B cell (primary cell): ENCODE data around the gene GNA14. TPM values are rescaled to one million over a fixed set of nuclear protein-coding genes. Genes with fewer than 3 reads are reported as not detected.

Experiments
- ATAC-seq: fragments of 200-7000 bp; cut with Tn5 transposase; one replicate; pipeline ENCODE4 v1.10.0; 2021; ENCODE audit warnings: low read depth, mild to moderate bottlenecking, moderate number of reproducible peaks, moderate library complexity
- CTCF ChIA-PET: fragments of 350-600 bp; sonication (Branson Sonifier 250); formaldehyde crosslinking; loops from one replicate; lab custom pipeline; 2021; ENCODE audit warnings: antibody characterized with exemption, inconsistent platforms; lab: Charles Lee
- POLR2A ChIA-PET: fragments of 350-600 bp; sonication (Branson Sonifier 250); formaldehyde crosslinking; loops from one replicate; lab custom pipeline; 2021; ENCODE audit warnings: antibody characterized with exemption; lab: Charles Lee
- DNase-seq: peaks from one replicate; pipeline ENCODE4 v3.0.0; 2013
- H2AFZ ChIP-seq: 2 replicates; pipeline ENCODE4 v1.6.1; 2012; ENCODE audit warnings: mild to moderate bottlenecking, low read depth, low read length; ENCODE audit not compliant: insufficient read depth, poor library complexity, severe bottlenecking
- H3K27ac ChIP-seq, 2 donors: 1 replicate in 1 of 2; 2 replicates in 1 of 2; pipeline ENCODE4 v1.5.1; 2012 to 2013; ENCODE audit warnings: low read length in 2 of 2, mild to moderate bottlenecking in 2 of 2, moderate library complexity in 1 of 2
- H3K27me3 ChIP-seq, 4 experiments: fragments of 200-600 bp in 1 of 4; sonication (generic) in 1 of 4; replicated peaks in 1 of 4; 1 replicate in 2 of 4; 2 replicates in 2 of 4; pipeline versions ENCODE4 v1.6.1 to v1.7.0; 2013 to 2016; ENCODE audit warnings: low read length in 3 of 4, mild to moderate bottlenecking in 2 of 4, mixed read lengths in 1 of 4, moderate library complexity in 1 of 4; ENCODE audit not compliant: insufficient read depth in 4 of 4, control insufficient read depth in 3 of 4; ENCODE audit errors: control extremely low read depth in 1 of 4
- H3K36me3 ChIP-seq, 2 experiments: replicated peaks in 1 of 2; 1 replicate in 1 of 2; 2 replicates in 1 of 2; pipeline versions ENCODE4 v1.6.1 to v1.7.1; 2013; ENCODE audit warnings: low read length in 1 of 2; ENCODE audit not compliant: insufficient read depth in 2 of 2, control insufficient read depth in 1 of 2; ENCODE audit errors: control extremely low read depth in 1 of 2, extremely low read depth in 1 of 2
- H3K4me1 ChIP-seq, 2 donors: fragments of 200-600 bp in 1 of 2; sonication (generic) in 1 of 2; 1 replicate in 1 of 2; 2 replicates in 1 of 2; pipeline versions ENCODE4 v1.5.1 to v1.6.1; 2013 to 2017; ENCODE audit warnings: low read length in 2 of 2; ENCODE audit not compliant: control insufficient read depth in 2 of 2, insufficient read depth in 2 of 2
- H3K4me2 ChIP-seq: replicated peaks from 2 replicates; pipeline ENCODE3; 2012; ENCODE audit warnings: mild to moderate bottlenecking, low read depth, low read length; ENCODE audit not compliant: poor library complexity, severe bottlenecking
- H3K4me3 ChIP-seq, 5 experiments: fragments of 200-600 bp in 1 of 5; sonication (generic) in 1 of 5; 1 replicate in 3 of 5; 2 replicates in 2 of 5; pipeline versions ENCODE4 v1.5.1 to v1.7.0; 2011 to 2016; ENCODE audit warnings: low read length in 4 of 5, mild to moderate bottlenecking in 4 of 5, low read depth in 2 of 5, control low read depth in 1 of 5, moderate library complexity in 1 of 5; ENCODE audit not compliant: insufficient read depth in 1 of 5; ENCODE audit errors: control extremely low read depth in 1 of 5, extremely low read depth in 1 of 5
- H3K79me2 ChIP-seq: fragments of 200-600 bp; sonication (generic); one replicate; pipeline ENCODE4 v1.6.0; 2016; ENCODE audit warnings: low read length; ENCODE audit not compliant: control insufficient read depth, insufficient read depth
- H3K9ac ChIP-seq: fragments of 200-600 bp; sonication (generic); 2 replicates; pipeline ENCODE4 v1.6.1; 2017; ENCODE audit warnings: mild to moderate bottlenecking, low read length, moderate library complexity
- H3K9me3 ChIP-seq, 3 donors: one replicate each; pipeline versions ENCODE4 v1.6.1 to v1.7.1; 2013; ENCODE audit warnings: low read length in 2 of 3; ENCODE audit not compliant: control insufficient read depth in 2 of 3, insufficient read depth in 1 of 3; ENCODE audit errors: control extremely low read depth in 1 of 3
- H4K20me1 ChIP-seq: 2 replicates; pipeline ENCODE4 v1.6.0; 2012; ENCODE audit warnings: mild to moderate bottlenecking, low read length; ENCODE audit not compliant: insufficient read depth, control insufficient read depth, poor library complexity, severe bottlenecking
- H3K27ac Mint-ChIP-seq: one replicate; pipeline ENCODE4 v1.8.0; 2021; ENCODE audit warnings: mixed read lengths
- H3K27me3 Mint-ChIP-seq: one replicate; pipeline ENCODE4 v1.8.0; 2021; ENCODE audit warnings: mixed read lengths
- H3K4me1 Mint-ChIP-seq: one replicate; pipeline ENCODE4 v1.8.0; 2021; ENCODE audit warnings: mixed read lengths
- H3K4me3 Mint-ChIP-seq: one replicate; pipeline ENCODE4 v1.8.0; 2021; ENCODE audit warnings: mixed read lengths
- H3K9me3 Mint-ChIP-seq: one replicate; pipeline ENCODE4 v1.8.0; 2022; ENCODE audit warnings: mixed read lengths; ENCODE audit not compliant: insufficient read depth
- CTCF ChIP-seq: fragments of 200-600 bp; IDR thresholded peaks from one replicate; pipeline ENCODE4 v1.8.0; 2022; ENCODE audit warnings: antibody characterized with exemption, mild to moderate bottlenecking
- EZH2 ChIP-seq: IDR thresholded peaks from 2 replicates; pipeline ENCODE4 v1.6.1; 2012; ENCODE audit warnings: borderline replicate concordance, low read depth, mild to moderate bottlenecking, moderate library complexity, low read length; ENCODE audit not compliant: insufficient read depth, poor library complexity, severe bottlenecking
- WGBS: methylation state at CpG from one replicate; pipeline ENCODE4 v1.1.5; 2013; ENCODE audit warnings: missing lambda C conversion rate; ENCODE audit not compliant: insufficient coverage; 5-methylcytosine and 5-hydroxymethylcytosine counted together
- intact Hi-C: fragments of 100-400 bp; cut with micrococcal nuclease; formaldehyde crosslinking; loops from one replicate; pipeline ENCODE4 v1.10.0; 2022
- polyA plus RNA-seq: library from polyadenylated mRNA; depleted of rRNA; stranded (reverse); fragments of >200 nt; gene quantifications from 2 replicates; pipeline ENCODE4 v1.2.3, GENCODE V29; 2012
- total RNA-seq, 2 donors: library from RNA; stranded (reverse); fragments of 120-200 nt in 1 of 2; gene quantifications; 1 replicate in 1 of 2; 2 replicates in 1 of 2; pipeline versions ENCODE4 v1.2.3 to v1.2.4, GENCODE V29; 2013 to 2022

GNA14 gene
- total and polyA plus RNA-seq, 2 donors (not counting 1 experiment from before 2014, with no cell fraction given): not detected

- no peaks in the 10 kb centered on the region for H3K4me1 Mint-ChIP-seq
- Histone ChIP-seq H3K79me2 (no peaks in the 10 kb centered on the region), H3K4me2 (no peak overlapping the region), H2AFZ (no peak overlapping the region), H3K9ac (no peak overlapping the region), H3K4me1 (no peaks in the 10 kb centered on the region), H3K27ac (no peak overlapping the region), H3K9me3 (no peaks in the 10 kb centered on the region), H3K36me3 (no peaks in the 10 kb centered on the region), H4K20me1 (no peaks in the 10 kb centered on the region), H3K27me3 (no peaks in the 10 kb centered on the region), H3K4me3 (no peak overlapping the region)
- WGBS: no CpG with 5 or more reads among the region's 2 CpGs
- no peaks in the 10 kb centered on the region for H3K27me3 Mint-ChIP-seq
- intact Hi-C loops: no loop called here
- ATAC-seq (no peak), DNase-seq (no peak)
- ChIA-PET CTCF (no interaction called here), POLR2A (no interaction called here)
- no peaks in the 10 kb centered on the region for H3K9me3 Mint-ChIP-seq
- no peak for TF ChIP-seq CTCF
- TF ChIP-seq EZH2: no peak
- H3K4me3 Mint-ChIP-seq: no peak overlapping the region
- no peak overlapping the region for H3K27ac Mint-ChIP-seq
Observed at GRCh38 chr9:77575785-77576184, 72.3 kb downstream of the GNA14 start.

- Histone ChIP-seq H3K36me3 (no peaks in the 10 kb centered on the region), H3K4me1 (no peaks in the 10 kb centered on the region), H3K27ac (no peak overlapping the region), H3K9ac (no peak overlapping the region), H3K4me3 (no peak overlapping the region), H3K4me2 (no peak overlapping the region), H4K20me1 (no peaks in the 10 kb centered on the region), H2AFZ (no peak overlapping the region), H3K27me3 (no peaks in the 10 kb centered on the region), H3K9me3 (no peaks in the 10 kb centered on the region), H3K79me2 (no peaks in the 10 kb centered on the region)
- H3K4me1 Mint-ChIP-seq: no peaks in the 10 kb centered on the region
- H3K9me3 Mint-ChIP-seq: no peaks in the 10 kb centered on the region
- WGBS: 83% methylated on average over 3 of the region's 4 CpGs
- ChIA-PET CTCF (no interaction called here), POLR2A (no interaction called here)
- no peak for ATAC-seq
- H3K27ac Mint-ChIP-seq: no peak overlapping the region
- intact Hi-C loops: no loop called here
- no peak for DNase-seq
- TF ChIP-seq CTCF (no peak), EZH2 (no peak)
- H3K4me3 Mint-ChIP-seq: no peak overlapping the region
- no peaks in the 10 kb centered on the region for H3K27me3 Mint-ChIP-seq
Observed at GRCh38 chr9:77569335-77569734, 78.8 kb downstream of the GNA14 start.
